Pulmonary artery endothelial cell (primary cell): Measurements from ENCODE around the gene SCN4B. TPM values are rescaled to one million over a fixed set of nuclear protein-coding genes. Genes with fewer than 3 reads are reported as not detected.

Experiments used
- DNase-seq: peaks from one replicate; pipeline ENCODE4 v3.0.0-alpha.2; 2011; ENCODE audit warnings: low read depth, low spot score
- total RNA-seq: library from RNA; depleted of rRNA; stranded (reverse); fragments of >200 nt; gene quantifications from 2 replicates; pipeline ENCODE4 v1.2.3, GENCODE V29; 2014

Gene SCN4B
- total RNA-seq, 1 donor from 2014 or later, result 0.13 TPM

GRCh38 chr11:118102721-118103261, 49.8 kb downstream of the SCN4B start:
- no peak for DNase-seq

- no peak for DNase-seq
Measured at GRCh38 chr11:118100691-118101232, 51.9 kb downstream of the SCN4B start.

GRCh38 chr11:118099838-118100556, 52.6 kb downstream of the SCN4B start:
- DNase-seq, result no peak

- DNase-seq, result no peak
Measured at GRCh38 chr11:118098996-118099837, 53.4 kb downstream of the SCN4B start.

GRCh38 chr11:118095967-118096367, 56.7 kb downstream of the SCN4B start:
- DNase-seq, result no peak

- no peak for DNase-seq
Measured at GRCh38 chr11:118095493-118095892, 57.1 kb downstream of the SCN4B start.

GRCh38 chr11:118092907-118093571, 59.6 kb downstream of the SCN4B start:
- no peak for DNase-seq

GRCh38 chr11:118091690-118092089, 60.9 kb downstream of the SCN4B start:
- no peak for DNase-seq

GRCh38 chr11:118090545-118091162, 62.0 kb downstream of the SCN4B start:
- DNase-seq, result no peak

- peak; percentile 40 for DNase-seq
Measured at GRCh38 chr11:118088531-118088930, 64.1 kb downstream of the SCN4B start.

- no peak for DNase-seq
Measured at GRCh38 chr11:118087931-118088330, 64.7 kb downstream of the SCN4B start.

GRCh38 chr11:118086913-118087768, 65.5 kb downstream of the SCN4B start, which contains the start of gene SMIM35:
Gene SMIM35 (minus strand): TSS chr11:118086963. CDS start chr11:118086757, 206 bp downstream.
- DNase-seq, result no peak

GRCh38 chr11:118084656-118085055, 68.0 kb downstream of the SCN4B start:
- no peak for DNase-seq

GRCh38 chr11:118084247-118084646, 68.4 kb downstream of the SCN4B start:
- DNase-seq, result no peak

Other genes with a start within 250 kb of the SCN4B start
- not detected in 2 replicates for gene TMPRSS13, start 223.4 kb downstream of the SCN4B start, total RNA-seq
- under 0.01 TPM in 1 of 2 replicates, not detected in the other for gene IL10RA, start 166.4 kb downstream of the SCN4B start, total RNA-seq
- gene TMPRSS4, start 75.7 kb downstream of the SCN4B start, total RNA-seq, result not detected in 2 replicates
- not detected in 2 replicates for gene SMIM35, start 65.9 kb downstream of the SCN4B start, total RNA-seq
- gene SCN2B, start 23.8 kb upstream of the SCN4B start, total RNA-seq, result not detected in 2 replicates
- gene JAML, start 72.2 kb upstream of the SCN4B start, total RNA-seq, result 0.13 and 0.35 TPM in 2 replicates
- 11.5 and 14.2 TPM in 2 replicates for gene MPZL3, start 99.5 kb upstream of the SCN4B start, total RNA-seq
- gene MPZL2, start 111.5 kb upstream of the SCN4B start, total RNA-seq, result 116 and 148 TPM in 2 replicates
- not detected in 2 replicates for gene CD3E, start 151.9 kb upstream of the SCN4B start, total RNA-seq
- not detected in 2 replicates for gene CD3D, start 189.9 kb upstream of the SCN4B start, total RNA-seq
- gene CD3G, start 191.5 kb upstream of the SCN4B start, total RNA-seq, result not detected in 2 replicates
- 29.9 and 38.4 TPM in 2 replicates for gene UBE4A, start 206.8 kb upstream of the SCN4B start, total RNA-seq
- 69.5 and 96.9 TPM in 2 replicates for gene ATP5MG, start 248.8 kb upstream of the SCN4B start, total RNA-seq